Measurements from ENCODE around the gene EEF2KMT. TPM values are rescaled to one million over a fixed set of nuclear protein-coding genes. Genes with fewer than 3 reads are reported as not detected.
"Not testable (repeated sequence)": the region's sequence is repeated elsewhere in the genome, so short reads cannot be mapped to it uniquely, and the experiment has no call there.

Gene EEF2KMT
- total RNA-seq, 2 donors from 2014 or later: 5.6 to 8.4 TPM

DNA sequence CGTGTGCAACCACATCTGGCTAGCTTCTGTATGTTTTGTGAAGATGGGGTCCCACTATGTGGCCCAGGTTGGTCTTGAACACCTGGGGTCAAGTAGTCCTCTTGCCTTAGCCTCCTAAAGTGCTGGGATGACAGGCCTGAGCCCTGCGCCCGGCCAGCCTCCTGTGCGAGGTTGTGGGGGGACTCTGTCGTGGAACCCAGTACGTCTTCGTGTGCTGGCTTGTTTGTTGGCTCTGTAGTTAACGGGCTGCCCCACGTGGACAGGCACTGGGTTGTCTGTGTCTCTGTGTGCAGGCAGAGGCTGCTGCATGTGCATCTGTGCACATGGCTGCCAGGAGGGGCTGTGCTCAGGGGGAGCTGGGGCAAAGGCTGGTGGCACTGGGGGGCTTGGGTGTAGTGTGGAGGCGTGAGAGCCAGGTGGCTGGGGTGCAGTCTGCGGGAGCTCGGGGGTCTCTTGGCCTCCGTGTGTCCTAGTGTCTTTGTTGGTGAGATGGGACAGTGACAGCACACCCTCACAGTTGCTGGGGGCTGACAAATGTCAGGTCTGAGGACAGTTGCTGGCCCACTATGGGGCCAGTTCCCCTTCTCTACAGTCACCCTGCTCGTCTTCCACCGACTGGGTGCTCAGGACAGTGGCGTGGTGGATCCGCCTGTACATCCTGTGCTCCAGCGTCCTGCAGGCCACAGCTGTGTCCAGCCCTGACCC, 9.4 kb downstream of the EEF2KMT start:
- peaks cover 12% of the 10 kb centered on the region for H3K4me1 Mint-ChIP-seq (ENCODE audit: low read depth)
- ATAC-seq (replicated peaks in 1 of 2); DNase-seq; H3K4me3 Mint-ChIP-seq; H3K9me3 Mint-ChIP-seq; H3K27me3 Mint-ChIP-seq (ENCODE audit: low read depth); H3K27ac Mint-ChIP-seq; H3K36me3 Mint-ChIP-seq (ENCODE audit: insufficient read depth in 2 of 2): not testable (repeated sequence)

DNA sequence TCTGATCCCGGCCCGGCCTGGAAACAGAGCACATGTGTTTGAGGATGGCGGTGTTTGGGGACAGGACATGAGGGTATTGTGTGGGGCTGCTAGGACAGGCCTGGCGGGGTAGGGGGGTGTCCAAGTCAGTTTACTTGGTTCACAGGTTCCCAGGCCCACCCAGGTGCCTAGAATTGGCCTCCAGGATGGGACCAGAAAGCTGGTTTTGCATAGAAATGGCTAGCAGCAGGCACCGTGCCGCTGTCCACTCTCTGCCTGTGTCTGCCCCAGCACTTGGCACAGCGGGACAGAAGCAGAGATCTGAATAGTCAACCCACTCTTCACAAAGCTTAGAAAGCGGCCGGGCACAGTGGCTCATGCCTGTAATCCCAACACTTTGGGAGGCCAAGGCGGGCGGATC, 11.9 kb downstream of the EEF2KMT start:
- not testable (repeated sequence) for H3K9me3 Mint-ChIP-seq; ATAC-seq (replicated peaks in 1 of 2); H3K36me3 Mint-ChIP-seq (ENCODE audit: insufficient read depth in 2 of 2); H3K27ac Mint-ChIP-seq; H3K4me1 Mint-ChIP-seq (ENCODE audit: low read depth); H3K4me3 Mint-ChIP-seq; H3K27me3 Mint-ChIP-seq (ENCODE audit: low read depth); DNase-seq

DNA sequence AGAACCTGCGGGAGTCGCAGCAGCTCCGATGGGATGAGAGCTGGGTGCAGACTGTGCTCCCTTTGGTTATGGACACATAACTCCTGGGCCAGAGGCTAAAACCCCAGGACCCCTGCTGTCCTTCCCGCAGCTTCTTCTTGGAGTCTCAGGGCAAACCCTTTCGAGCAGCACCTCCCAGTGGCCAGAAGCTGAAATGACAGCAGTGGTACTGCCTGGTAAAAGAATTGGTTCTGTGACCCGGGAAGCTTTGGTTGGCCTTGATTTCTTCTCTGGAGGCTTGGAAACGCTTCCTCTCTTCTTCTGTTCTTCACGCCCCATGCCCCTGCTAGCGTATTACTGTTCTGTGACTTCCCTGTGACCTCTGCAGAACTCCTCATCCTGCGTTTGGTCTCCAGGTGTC, 12.8 kb downstream of the EEF2KMT start:
- H3K27ac Mint-ChIP-seq; H3K36me3 Mint-ChIP-seq (ENCODE audit: insufficient read depth in 2 of 2): not testable (repeated sequence)

DNA sequence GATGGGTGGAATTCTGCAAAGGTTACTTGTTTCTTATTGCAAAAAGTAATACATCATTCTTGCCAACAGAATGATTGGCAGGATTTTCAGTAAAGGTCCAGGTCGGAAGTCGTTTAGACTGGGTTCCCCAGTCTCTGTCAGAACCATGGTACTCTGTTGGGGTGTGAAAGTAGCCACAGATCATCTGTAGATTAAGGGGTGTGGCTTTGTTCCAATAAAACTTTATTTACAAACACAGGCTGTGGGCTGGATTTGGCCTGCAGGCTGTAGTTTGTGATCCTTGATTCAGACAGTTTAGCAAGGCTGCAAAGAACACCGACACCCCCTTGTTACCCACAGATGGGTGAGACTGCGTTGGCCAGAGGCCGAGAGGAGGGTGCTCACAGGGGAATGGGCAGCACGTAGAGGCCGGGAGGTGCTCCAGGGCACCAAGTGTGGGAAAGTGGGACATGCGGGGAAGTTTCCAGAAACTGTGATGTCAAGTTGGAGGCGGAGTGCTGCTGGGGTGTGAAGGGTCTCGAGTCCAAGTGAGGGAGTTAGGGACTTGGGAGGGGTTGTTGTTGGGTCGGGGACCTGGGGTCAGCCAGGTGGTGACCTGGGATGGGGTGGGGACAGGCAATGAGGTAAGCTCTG, 13.4 kb downstream of the EEF2KMT start:
- not testable (repeated sequence) for ATAC-seq (replicated peaks in 1 of 2); H3K27ac Mint-ChIP-seq; H3K9me3 Mint-ChIP-seq; H3K27me3 Mint-ChIP-seq (ENCODE audit: low read depth); H3K4me1 Mint-ChIP-seq (ENCODE audit: low read depth); H3K4me3 Mint-ChIP-seq; DNase-seq; H3K36me3 Mint-ChIP-seq (ENCODE audit: insufficient read depth in 2 of 2)

More for the DNA sequence above, 12.8 kb downstream of the EEF2KMT start:
- H3K9me3 Mint-ChIP-seq; ATAC-seq (replicated peaks in 1 of 2); H3K4me3 Mint-ChIP-seq; H3K27me3 Mint-ChIP-seq (ENCODE audit: low read depth); H3K4me1 Mint-ChIP-seq (ENCODE audit: low read depth): not testable (repeated sequence)
- DNase-seq: peak; percentile 57 to 59

GRCh38 chr16:5083646-5084045, 13.9 kb downstream of the EEF2KMT start:
- H3K27me3 Mint-ChIP-seq (ENCODE audit: low read depth); H3K9me3 Mint-ChIP-seq; H3K36me3 Mint-ChIP-seq (ENCODE audit: insufficient read depth in 2 of 2): not testable (repeated sequence)

GRCh38 chr16:5080996-5081395, 16.6 kb downstream of the EEF2KMT start:
- H3K27ac Mint-ChIP-seq; H3K27me3 Mint-ChIP-seq (ENCODE audit: low read depth); ATAC-seq (replicated peaks in 1 of 2); H3K4me1 Mint-ChIP-seq (ENCODE audit: low read depth); H3K9me3 Mint-ChIP-seq; H3K4me3 Mint-ChIP-seq; DNase-seq; H3K36me3 Mint-ChIP-seq (ENCODE audit: insufficient read depth in 2 of 2): not testable (repeated sequence)

More at GRCh38 chr16:5083646-5084045, 13.9 kb downstream of the EEF2KMT start:
- not testable (repeated sequence) for DNase-seq; H3K4me1 Mint-ChIP-seq (ENCODE audit: low read depth); H3K27ac Mint-ChIP-seq; H3K4me3 Mint-ChIP-seq; ATAC-seq (replicated peaks in 1 of 2)

- DNase-seq; ATAC-seq (replicated peaks in 1 of 2); H3K36me3 Mint-ChIP-seq (ENCODE audit: insufficient read depth in 2 of 2); H3K4me1 Mint-ChIP-seq (ENCODE audit: low read depth); H3K27me3 Mint-ChIP-seq (ENCODE audit: low read depth); H3K4me3 Mint-ChIP-seq; H3K27ac Mint-ChIP-seq; H3K9me3 Mint-ChIP-seq: not testable (repeated sequence)
Measured at GRCh38 chr16:5080461-5080860, 17.1 kb downstream of the EEF2KMT start.

DNA sequence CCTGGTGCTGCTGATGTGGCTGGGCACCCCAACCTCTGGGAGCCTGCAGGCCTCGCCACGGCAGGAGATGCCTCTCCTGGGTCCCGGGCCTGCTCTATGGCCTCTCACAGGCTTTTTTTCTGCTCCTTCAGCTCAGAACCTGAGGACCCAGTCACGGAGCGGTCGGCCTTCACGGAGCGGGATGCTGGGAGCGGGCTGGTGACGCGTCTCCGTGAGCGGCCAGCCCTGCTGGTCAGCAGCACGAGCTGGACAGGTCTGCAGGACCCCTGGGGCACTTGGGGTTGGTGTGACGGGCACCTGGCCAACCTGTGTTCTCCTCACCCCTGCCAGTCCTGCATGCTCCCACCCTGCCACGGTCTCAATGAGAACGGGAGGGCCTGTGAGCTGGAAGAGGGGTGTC, 19.0 kb downstream of the EEF2KMT start:
- no peaks in the 10 kb centered on the region for H3K9me3 Mint-ChIP-seq
- ATAC-seq (replicated peaks in 1 of 2) (no peak), DNase-seq (no peak)
- no peaks in the 10 kb centered on the region for H3K4me1 Mint-ChIP-seq (ENCODE audit: low read depth)
- H3K27ac Mint-ChIP-seq: no peak overlapping the region
- H3K4me3 Mint-ChIP-seq: no peak overlapping the region
- no peaks in the 10 kb centered on the region for H3K27me3 Mint-ChIP-seq (ENCODE audit: low read depth)
- H3K36me3 Mint-ChIP-seq (ENCODE audit: insufficient read depth in 2 of 2): peaks cover 3 to 4% of the 10 kb centered on the region in 2 donors

GRCh38 chr16:5077304-5077703, 20.3 kb downstream of the EEF2KMT start:
- no peaks in the 10 kb centered on the region for H3K27me3 Mint-ChIP-seq (ENCODE audit: low read depth)
- H3K4me1 Mint-ChIP-seq (ENCODE audit: low read depth): peaks cover 12% of the 10 kb centered on the region
- DNase-seq (no peak), ATAC-seq (replicated peaks in 1 of 2) (no peak)
- H3K36me3 Mint-ChIP-seq (ENCODE audit: insufficient read depth in 2 of 2): peaks cover 3 to 4% of the 10 kb centered on the region in 2 donors
- no peak overlapping the region for H3K27ac Mint-ChIP-seq
- H3K9me3 Mint-ChIP-seq: no peaks in the 10 kb centered on the region
- H3K4me3 Mint-ChIP-seq: no peak overlapping the region

DNA sequence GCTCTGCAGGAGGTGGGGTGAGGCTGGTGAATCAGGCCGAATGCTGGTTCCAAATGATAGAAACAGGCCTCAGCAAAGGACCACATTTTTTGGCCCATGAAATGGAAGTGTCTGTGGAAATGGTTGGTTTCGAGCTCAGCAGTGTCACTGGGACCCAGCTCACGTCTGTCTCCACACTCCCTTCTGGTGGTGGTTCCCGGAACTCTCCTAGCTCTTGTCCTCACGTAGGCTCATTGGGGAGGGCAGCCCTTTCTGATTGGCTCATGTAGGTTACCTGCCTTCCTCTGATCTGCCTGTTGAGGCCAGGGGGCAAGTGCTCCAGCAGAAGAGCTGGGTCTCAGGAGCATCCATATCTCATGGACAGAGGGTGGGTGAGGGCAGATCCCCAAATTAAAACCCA, 22.0 kb downstream of the EEF2KMT start:
- no peak overlapping the region for H3K4me3 Mint-ChIP-seq
- no peaks in the 10 kb centered on the region for H3K9me3 Mint-ChIP-seq
- no peak overlapping the region for H3K27ac Mint-ChIP-seq
- no peak for DNase-seq
- H3K36me3 Mint-ChIP-seq (ENCODE audit: insufficient read depth in 2 of 2): peaks cover 3 to 4% of the 10 kb centered on the region in 2 donors
- H3K4me1 Mint-ChIP-seq (ENCODE audit: low read depth): peaks cover 27% of the 10 kb centered on the region
- no peak for ATAC-seq (replicated peaks in 1 of 2)
- no peaks in the 10 kb centered on the region for H3K27me3 Mint-ChIP-seq (ENCODE audit: low read depth)

GRCh38 chr16:5073771-5074170, 23.8 kb downstream of the EEF2KMT start:
- not testable (repeated sequence) for H3K36me3 Mint-ChIP-seq (ENCODE audit: insufficient read depth in 2 of 2); DNase-seq; H3K9me3 Mint-ChIP-seq; H3K27ac Mint-ChIP-seq; ATAC-seq (replicated peaks in 1 of 2); H3K4me3 Mint-ChIP-seq; H3K27me3 Mint-ChIP-seq (ENCODE audit: low read depth)
- H3K4me1 Mint-ChIP-seq (ENCODE audit: low read depth): peaks cover 27% of the 10 kb centered on the region

- DNase-seq (no peak), ATAC-seq (replicated peaks in 1 of 2) (no peak)
- no peaks in the 10 kb centered on the region for H3K27me3 Mint-ChIP-seq (ENCODE audit: low read depth)
- H3K27ac Mint-ChIP-seq: peak overlapping the region; percentile 6
- H3K36me3 Mint-ChIP-seq (ENCODE audit: insufficient read depth in 2 of 2): peaks cover 3 to 4% of the 10 kb centered on the region in 2 donors
- H3K4me3 Mint-ChIP-seq: peak overlapping the region; percentile 89 to 96
- no peaks in the 10 kb centered on the region for H3K9me3 Mint-ChIP-seq
- H3K4me1 Mint-ChIP-seq (ENCODE audit: low read depth): peaks cover 27% of the 10 kb centered on the region
Measured at GRCh38 chr16:5073279-5073629, 24.3 kb downstream of the EEF2KMT start.

DNA sequence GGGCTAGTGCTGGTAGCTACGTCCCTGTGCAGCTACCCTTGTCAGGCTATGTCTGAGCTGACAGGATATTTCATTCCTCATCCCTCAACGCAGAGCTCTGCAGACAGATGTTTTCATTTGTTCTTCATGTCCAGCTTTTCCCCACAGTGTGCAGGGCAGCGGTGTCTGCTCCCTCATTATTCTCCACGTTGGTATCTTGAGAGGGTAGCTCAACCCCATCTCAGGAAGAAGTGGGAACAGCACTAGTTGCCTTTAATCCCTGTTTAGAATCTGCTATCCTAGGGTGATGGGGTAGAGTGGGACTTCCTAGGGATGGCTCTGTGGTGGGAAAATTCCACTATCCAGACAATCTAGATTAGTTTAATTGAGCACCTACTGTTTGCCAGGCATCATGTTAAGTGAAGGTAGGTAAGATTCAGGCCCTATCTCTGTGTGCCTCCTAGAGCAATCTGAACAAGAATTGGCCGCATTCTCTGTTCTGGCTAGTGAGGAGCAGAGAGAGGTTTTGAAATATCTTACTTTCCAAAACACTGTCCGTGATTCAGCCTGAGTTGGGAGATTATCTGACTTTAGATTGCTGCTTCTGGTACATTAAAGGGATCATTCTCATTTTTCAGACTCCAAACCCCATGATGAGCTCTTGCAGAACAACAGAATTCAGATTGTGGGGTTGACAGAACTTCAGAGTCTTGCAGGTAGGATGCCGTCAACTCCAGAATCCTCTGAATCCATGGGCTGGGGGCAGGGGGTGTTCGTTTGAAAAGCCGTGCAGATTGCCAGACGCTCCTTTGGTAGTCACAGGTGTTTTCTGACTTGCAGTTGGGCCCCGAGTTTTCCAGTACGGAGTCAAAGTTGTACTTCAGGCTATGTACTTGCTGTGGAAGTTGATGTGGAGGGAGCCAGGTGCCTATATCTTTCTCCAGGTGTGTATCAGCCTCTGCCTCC, 25.0 kb downstream of the EEF2KMT start:
- H3K4me1 Mint-ChIP-seq (ENCODE audit: low read depth): peaks cover 27% of the 10 kb centered on the region
- DNase-seq (no peak), ATAC-seq (replicated peaks in 1 of 2) (no peak)
- H3K9me3 Mint-ChIP-seq: no peaks in the 10 kb centered on the region
- H3K27ac Mint-ChIP-seq: peak overlapping the region; percentile 84
- H3K36me3 Mint-ChIP-seq (ENCODE audit: insufficient read depth in 2 of 2): peaks cover 3 to 4% of the 10 kb centered on the region in 2 donors
- H3K27me3 Mint-ChIP-seq (ENCODE audit: low read depth): no peaks in the 10 kb centered on the region
- peak overlapping the region; percentile 89 to 96 for H3K4me3 Mint-ChIP-seq

Measured in activated T-cell treated with anti-CD3 and anti-CD28 coated beads, Interleukin-2, amount 50 U/mL, for 72 hours (primary cell).